Suprapubic skin (tissue), 4 donors: ENCODE results near the gene PWP1. TPM values are rescaled to one million over a fixed set of nuclear protein-coding genes. Genes with fewer than 3 reads are reported as not detected.

Source experiments
- DNase-seq, 2 donors: peaks; one replicate each; pipeline ENCODE4 v3.0.0-alpha.2; 2019; ENCODE audit warnings: low spot score in 2 of 2
- H3K27ac ChIP-seq: fragments of 200-600 bp; sonication (generic); one replicate; pipeline ENCODE4 v1.5.1; 2019
- H3K27me3 ChIP-seq: fragments of 200-600 bp; sonication (generic); one replicate; pipeline ENCODE4 v1.5.1; 2019
- H3K36me3 ChIP-seq: fragments of 200-600 bp; sonication (generic); one replicate; pipeline ENCODE4 v1.5.1; 2019
- H3K4me1 ChIP-seq: fragments of 200-600 bp; sonication (generic); one replicate; pipeline ENCODE4 v1.5.1; 2019
- H3K4me3 ChIP-seq: fragments of 200-600 bp; sonication (generic); one replicate; pipeline ENCODE4 v1.5.1; 2019; ENCODE audit warnings: mild to moderate bottlenecking
- H3K9me3 ChIP-seq: fragments of 200-600 bp; sonication (generic); one replicate; pipeline ENCODE4 v1.5.1; 2019
- CTCF ChIP-seq, 2 donors: fragments of 200-600 bp in 1 of 2; fragments of 450-650 bp in 1 of 2; sonication (generic) in 1 of 2; IDR thresholded peaks; one replicate each; pipeline ENCODE4 v1.5.1; 2016 to 2019; ENCODE audit warnings: antibody characterized with exemption in 2 of 2, mild to moderate bottlenecking in 1 of 2, moderate library complexity in 1 of 2
- EP300 ChIP-seq: sonication (generic); formaldehyde crosslinking; IDR thresholded peaks from one replicate; pipeline ENCODE4 v1.6.1; 2017; ENCODE audit warnings: antibody characterized with exemption
- POLR2A ChIP-seq, 2 donors: fragments of 450-650 bp; IDR thresholded peaks; one replicate each; pipeline ENCODE4 v1.6.1; 2017; ENCODE audit warnings: antibody characterized with exemption in 2 of 2, mild to moderate bottlenecking in 2 of 2, moderate library complexity in 2 of 2
- POLR2AphosphoS5 ChIP-seq, 3 donors: sonication (generic); formaldehyde crosslinking; IDR thresholded peaks; one replicate each; pipeline ENCODE4 v1.6.1; 2017; ENCODE audit warnings: antibody characterized with exemption in 3 of 3
- WGBS: methylation state at CpG from one replicate; pipeline ENCODE4 v1.1.5; 2018; 5-methylcytosine and 5-hydroxymethylcytosine counted together
- total RNA-seq, 4 donors: library from RNA; depleted of rRNA; stranded (reverse); fragments of >200 nt; gene quantifications; one replicate each; pipeline ENCODE4 v1.1.0, GENCODE V29; 2016

Gene PWP1
- total RNA-seq, 4 donors from 2014 or later, result 50.7 to 97.7 (median 64.6) TPM

GRCh38 chr12:107730618-107731341 lies 45.2 kb downstream of the PWP1 start:
- 71% methylated on average over 4 of the region's 4 CpGs for WGBS
- H3K27ac ChIP-seq, result no peak overlapping the region
- H3K36me3 ChIP-seq, result peaks cover 35% of the 10 kb centered on the region
- DNase-seq, result no peak
- H3K9me3 ChIP-seq, result no peaks in the 10 kb centered on the region
- no peaks in the 10 kb centered on the region for H3K27me3 ChIP-seq
- no peak for TF ChIP-seq EP300
- TF ChIP-seq POLR2AphosphoS5 (IDR thresholded peaks at IDR 0.05), result no peak
- no peak for TF ChIP-seq CTCF (IDR thresholded peaks at IDR 0.05)
- no peak for TF ChIP-seq POLR2A (IDR thresholded peaks at IDR 0.05)
- H3K4me1 ChIP-seq, result no peaks in the 10 kb centered on the region
- H3K4me3 ChIP-seq, result no peak overlapping the region

- H3K27ac ChIP-seq, result no peak overlapping the region
These were observed 45.8 kb downstream of the PWP1 start for GRCh38 chr12:107731366-107731765.

GRCh38 chr12:107732365-107732764 lies 46.8 kb downstream of the PWP1 start:
- Histone ChIP-seq H3K27me3 (no peaks in the 10 kb centered on the region), H3K27ac (no peak overlapping the region), H3K9me3 (no peaks in the 10 kb centered on the region), H3K4me1 (no peaks in the 10 kb centered on the region), H3K4me3 (no peak overlapping the region), H3K36me3 (peaks cover 51% of the 10 kb centered on the region)
- DNase-seq, result no peak
- 83% methylated on average over 3 of the region's 3 CpGs for WGBS
- TF ChIP-seq POLR2AphosphoS5 (IDR thresholded peaks at IDR 0.05) (no peak), EP300 (no peak), CTCF (IDR thresholded peaks at IDR 0.05) (no peak), POLR2A (IDR thresholded peaks at IDR 0.05) (no peak)

More at GRCh38 chr12:107731366-107731765, 45.8 kb downstream of the PWP1 start:
- H3K9me3 ChIP-seq, result no peaks in the 10 kb centered on the region
- no peak for DNase-seq
- no peak for TF ChIP-seq EP300
- H3K27me3 ChIP-seq, result no peaks in the 10 kb centered on the region
- peaks cover 41% of the 10 kb centered on the region for H3K36me3 ChIP-seq
- WGBS, result 83% methylated on average over 4 of the region's 4 CpGs
- no peak overlapping the region for H3K4me3 ChIP-seq
- H3K4me1 ChIP-seq, result no peaks in the 10 kb centered on the region

GRCh38 chr12:107734139-107734538 lies 48.5 kb downstream of the PWP1 start:
- no peaks in the 10 kb centered on the region for H3K9me3 ChIP-seq

GRCh38 chr12:107735763-107736162 lies 50.2 kb downstream of the PWP1 start:
- TF ChIP-seq CTCF (IDR thresholded peaks at IDR 0.05) (no peak), EP300 (no peak), POLR2AphosphoS5 (IDR thresholded peaks at IDR 0.05) (no peak), POLR2A (IDR thresholded peaks at IDR 0.05) (no peak)
- WGBS, result 62% methylated on average over 2 of the region's 2 CpGs
- no peaks in the 10 kb centered on the region for H3K27me3 ChIP-seq
- no peaks in the 10 kb centered on the region for H3K9me3 ChIP-seq
- no peak for DNase-seq
- no peak overlapping the region for H3K27ac ChIP-seq
- no peaks in the 10 kb centered on the region for H3K4me1 ChIP-seq
- H3K36me3 ChIP-seq, result peaks cover 85% of the 10 kb centered on the region
- no peak overlapping the region for H3K4me3 ChIP-seq

More at GRCh38 chr12:107734139-107734538, 48.5 kb downstream of the PWP1 start:
- Histone ChIP-seq H3K4me3 (no peak overlapping the region), H3K27me3 (no peaks in the 10 kb centered on the region), H3K27ac (no peak overlapping the region), H3K4me1 (no peaks in the 10 kb centered on the region), H3K36me3 (peaks cover 69% of the 10 kb centered on the region)
- TF ChIP-seq EP300, result no peak
- DNase-seq, result no peak
- WGBS, result 91% methylated on average over 5 of the region's 5 CpGs

- no peaks in the 10 kb centered on the region for H3K4me1 ChIP-seq
- H3K27ac ChIP-seq, result no peak overlapping the region
- H3K4me3 ChIP-seq, result no peak overlapping the region
- no peaks in the 10 kb centered on the region for H3K27me3 ChIP-seq
- H3K9me3 ChIP-seq, result no peaks in the 10 kb centered on the region
- 92% methylated on average over 4 of the region's 4 CpGs for WGBS
- DNase-seq, result no peak
- H3K36me3 ChIP-seq, result peaks cover 97% of the 10 kb centered on the region
- TF ChIP-seq CTCF (IDR thresholded peaks at IDR 0.05) (no peak), EP300 (no peak), POLR2AphosphoS5 (IDR thresholded peaks at IDR 0.05) (no peak), POLR2A (IDR thresholded peaks at IDR 0.05) (no peak)
These were observed 51.3 kb downstream of the PWP1 start for GRCh38 chr12:107736914-107737313.
